Measurements from ENCODE around the gene SNRPA.

- TF ChIP-seq U2AF2 (IDR thresholded peaks at IDR 0.05; ENCODE audit: low read depth, low read length): no peak
- TF ChIP-seq TAF1 (CRISPR knock-in tag; IDR thresholded peaks at IDR 0.05): 0 out of 2 replicates have a peak, but pooled peaks have one; percentile 35
- TF ChIP-seq ZNF281 (CRISPR knock-in tag; IDR thresholded peaks at IDR 0.05; ENCODE audit: borderline replicate concordance): 0 out of 2 replicates have a peak, but pooled peaks have one; percentile 3
- TF ChIP-seq ZNF646 (CRISPR knock-in tag; IDR thresholded peaks at IDR 0.05): no peak
Measured at GRCh38 chr19:40798683-40799557, 47.9 kb downstream of the SNRPA start, which contains the start of gene EGLN2.

All from HepG2 (cell line).